Measurements from ENCODE around the gene NFIX. TPM values are rescaled to one million over a fixed set of nuclear protein-coding genes. Genes with fewer than 3 reads are reported as not detected.

The NFIX gene
- polyA plus RNA-seq, 3 donors, result 0.25 to 3.7 (median 0.90) TPM

- H3K27me3 ChIP-seq (ENCODE audit: control insufficient read depth in 2 of 2, insufficient read depth in 2 of 2, low read length in 2 of 2), result no peaks in the 10 kb centered on the region
- H3K79me2 ChIP-seq (ENCODE audit: insufficient read depth, low read length), result no peaks in the 10 kb centered on the region
- H3K4me1 ChIP-seq (ENCODE audit: control insufficient read depth in 1 of 2, insufficient read depth in 2 of 2, low read length in 2 of 2), result no peaks in the 10 kb centered on the region
- no peaks in the 10 kb centered on the region for H3K36me3 Mint-ChIP-seq
- intact Hi-C loops (cut with micrococcal nuclease), result loop anchor here in 1 of 2 donors (10.0 kb wide), 1 partner anchor 47 kb away; no protein-coding TSS in a partner anchor
- H4K20me1 ChIP-seq (ENCODE audit: insufficient read depth, low read length), result no peaks in the 10 kb centered on the region
- peaks cover 0 to 2% (median 0%) of the 10 kb centered on the region in 7 donors for H3K9me3 Mint-ChIP-seq
- H3K4me1 Mint-ChIP-seq, result peaks cover 4% of the 10 kb centered on the region
- no peak overlapping the region for H3K4me3 Mint-ChIP-seq
- DNase-seq, result no peak
- no peak overlapping the region for H3K4me3 ChIP-seq (replicated peaks in 1 of 3; ENCODE audit: low read depth in 2 of 3, low read length in 3 of 3)
- H2AFZ ChIP-seq (ENCODE audit: insufficient read depth, low read depth, low read length, poor library complexity, severe bottlenecking), result no peak overlapping the region
- no peak overlapping the region for H3K4me2 ChIP-seq (replicated peaks; ENCODE audit: extremely low read depth, low read length, poor library complexity, severe bottlenecking)
- no peak overlapping the region for H3K27ac ChIP-seq (ENCODE audit: low read depth in 1 of 2, low read length in 2 of 2)
- peaks cover 0 to 5% (median 3%) of the 10 kb centered on the region in 3 donors for H3K27me3 Mint-ChIP-seq (ENCODE audit: low read depth in 3 of 3)
- no peaks in the 10 kb centered on the region for H3K9me3 ChIP-seq (replicated peaks in 1 of 2; ENCODE audit: control insufficient read depth in 1 of 2, insufficient read depth in 1 of 2, low read length in 2 of 2)
- no peak overlapping the region for H3K9ac ChIP-seq (ENCODE audit: insufficient read depth, low read length, poor library complexity, severe bottlenecking)
- H3K36me3 ChIP-seq (replicated peaks in 1 of 2; ENCODE audit: control insufficient read depth in 1 of 2, insufficient read depth in 2 of 2, low read length in 2 of 2), result no peaks in the 10 kb centered on the region
- WGBS (ENCODE audit: insufficient coverage), result 100% methylated on average over 6 of the region's 12 CpGs
- no peak for TF ChIP-seq CTCF (IDR thresholded peaks at IDR 0.05)
- H3K27ac Mint-ChIP-seq, result no peak overlapping the region
Observed at GRCh38 chr19:13031917-13032623, 36.8 kb downstream of the NFIX start.

GRCh38 chr19:13032837-13033236, 37.6 kb downstream of the NFIX start:
- H3K27ac Mint-ChIP-seq, result no peak overlapping the region
- H3K27me3 Mint-ChIP-seq (ENCODE audit: low read depth in 3 of 3), result peaks cover 0 to 5% (median 3%) of the 10 kb centered on the region in 3 donors
- no peaks in the 10 kb centered on the region for H3K9me3 ChIP-seq (replicated peaks in 1 of 2; ENCODE audit: control insufficient read depth in 1 of 2, insufficient read depth in 1 of 2, low read length in 2 of 2)
- H3K36me3 ChIP-seq (replicated peaks in 1 of 2; ENCODE audit: control insufficient read depth in 1 of 2, insufficient read depth in 2 of 2, low read length in 2 of 2), result no peaks in the 10 kb centered on the region
- intact Hi-C loops (cut with micrococcal nuclease), result loop anchor here in 1 of 2 donors (10.0 kb wide), 1 partner anchor 48 kb away; no protein-coding TSS in a partner anchor
- H2AFZ ChIP-seq (ENCODE audit: insufficient read depth, low read depth, low read length, poor library complexity, severe bottlenecking), result no peak overlapping the region
- H3K27me3 ChIP-seq (ENCODE audit: control insufficient read depth in 2 of 2, insufficient read depth in 2 of 2, low read length in 2 of 2), result no peaks in the 10 kb centered on the region
- H4K20me1 ChIP-seq (ENCODE audit: insufficient read depth, low read length), result no peaks in the 10 kb centered on the region
- no peak overlapping the region for H3K27ac ChIP-seq (ENCODE audit: low read depth in 1 of 2, low read length in 2 of 2)
- no peaks in the 10 kb centered on the region for H3K36me3 Mint-ChIP-seq
- TF ChIP-seq CTCF (IDR thresholded peaks at IDR 0.05), result no peak
- H3K79me2 ChIP-seq (ENCODE audit: insufficient read depth, low read length), result no peaks in the 10 kb centered on the region
- H3K4me3 ChIP-seq (replicated peaks in 1 of 3; ENCODE audit: low read depth in 2 of 3, low read length in 3 of 3), result no peak overlapping the region
- no peak overlapping the region for H3K4me2 ChIP-seq (replicated peaks; ENCODE audit: extremely low read depth, low read length, poor library complexity, severe bottlenecking)
- peaks cover 6% of the 10 kb centered on the region for H3K4me1 Mint-ChIP-seq
- no peak overlapping the region for H3K4me3 Mint-ChIP-seq
- DNase-seq, result no peak
- no peak overlapping the region for H3K9ac ChIP-seq (ENCODE audit: insufficient read depth, low read length, poor library complexity, severe bottlenecking)
- WGBS (ENCODE audit: insufficient coverage), result 93% methylated on average over 11 of the region's 13 CpGs
- no peaks in the 10 kb centered on the region for H3K4me1 ChIP-seq (ENCODE audit: control insufficient read depth in 1 of 2, insufficient read depth in 2 of 2, low read length in 2 of 2)
- peaks cover 0 to 2% (median 0%) of the 10 kb centered on the region in 7 donors for H3K9me3 Mint-ChIP-seq
